Caco-2 (cell line): ENCODE data around the gene CD59. TPM values are rescaled to one million over a fixed set of nuclear protein-coding genes. Genes with fewer than 3 reads are reported as not detected.

Source experiments
- BruUV-seq: library from RNA; stranded (reverse); fragments of 400-500 nt; replicated peaks from 2 replicates; lab custom pipeline; 2021; lab: Mats Ljungman, UMichigan
- CTCF ChIA-PET: fragments of 300-600 bp; sonication (Branson Sonifier 250); formaldehyde crosslinking; loops from one replicate; lab custom pipeline; 2022; ENCODE audit warnings: antibody characterized with exemption; lab: Charles Lee
- POLR2A ChIA-PET: fragments of 300-600 bp; sonication (Branson Sonifier 250); formaldehyde crosslinking; loops from one replicate; lab custom pipeline; 2022; ENCODE audit warnings: antibody characterized with exemption; lab: Charles Lee
- DNase-seq, 2 experiments: peaks; one replicate each; pipeline versions ENCODE4 v3.0.0 to v3.0.0-alpha.2; 2020 to 2022
- H3K27me3 ChIP-seq: replicated peaks from 2 replicates; pipeline ENCODE4 v1.6.0; 2011; ENCODE audit warnings: low read length; ENCODE audit not compliant: control insufficient read depth, insufficient read depth
- H3K36me3 ChIP-seq: 2 replicates; pipeline ENCODE4 v1.5.1; 2011; ENCODE audit warnings: low read length; ENCODE audit not compliant: control insufficient read depth, insufficient read depth
- H3K4me1 ChIP-seq: fragments of 250-450 bp; sonication (Bioruptor Pico); 2 replicates; pipeline ENCODE4 v1.5.1; 2020; ENCODE audit warnings: mild to moderate bottlenecking
- H3K4me3 ChIP-seq: 2 replicates; pipeline ENCODE4 v1.5.1; 2011; ENCODE audit warnings: low read depth, mild to moderate bottlenecking, control low read depth, low read length
- H3K9me3 ChIP-seq: fragments of 250-450 bp; sonication (Bioruptor Pico); 2 replicates; pipeline ENCODE4 v1.5.1; 2020; ENCODE audit warnings: mild to moderate bottlenecking, moderate library complexity
- H3K27ac Mint-ChIP-seq: one replicate; pipeline ENCODE4 v1.8.0; 2022; ENCODE audit warnings: mixed read lengths; ENCODE audit not compliant: unreplicated experiment
- H3K27me3 Mint-ChIP-seq: one replicate; pipeline ENCODE4 v1.8.0; 2022; ENCODE audit warnings: mixed read lengths; ENCODE audit not compliant: insufficient read depth, unreplicated experiment
- H3K36me3 Mint-ChIP-seq: one replicate; pipeline ENCODE4 v1.8.0; 2022; ENCODE audit warnings: mild to moderate bottlenecking, mixed read lengths; ENCODE audit not compliant: insufficient read depth, unreplicated experiment
- H3K4me1 Mint-ChIP-seq: one replicate; pipeline ENCODE4 v1.8.0; 2022; ENCODE audit warnings: low read depth, mixed read lengths; ENCODE audit not compliant: unreplicated experiment
- H3K4me3 Mint-ChIP-seq: one replicate; pipeline ENCODE4 v1.8.0; 2022; ENCODE audit warnings: mild to moderate bottlenecking, moderate library complexity, mixed read lengths; ENCODE audit not compliant: unreplicated experiment
- H3K9me3 Mint-ChIP-seq: one replicate; pipeline ENCODE4 v1.8.0; 2022; ENCODE audit warnings: mixed read lengths; ENCODE audit not compliant: unreplicated experiment
- intact Hi-C: fragments of 100-400 bp; cut with micrococcal nuclease; formaldehyde crosslinking; loops from one replicate; pipeline ENCODE4 v1.10.0; 2022; ENCODE audit not compliant: unreplicated experiment
- total RNA-seq: library from RNA; stranded (reverse); gene quantifications from 2 replicates; pipeline ENCODE4 v1.2.3, GENCODE V29; 2022
- TF ChIP-seq, protein P1 (sequence below), 2 experiments: fragments of 200-600 bp in 1 of 2; IDR thresholded peaks; 1 replicate in 1 of 2; 2 replicates in 1 of 2; pipeline versions ENCODE4 v1.5.1 to v1.8.0; 2011 to 2022; ENCODE audit warnings: antibody characterized with exemption in 1 of 2, control low read depth in 1 of 2, inconsistent platforms in 1 of 2, low read depth in 1 of 2, low read length in 1 of 2, mild to moderate bottlenecking in 1 of 2, moderate library complexity in 1 of 2; ENCODE audit not compliant: insufficient read depth in 1 of 2, severe bottlenecking in 1 of 2, unreplicated experiment in 1 of 2

Gene CD59
- total RNA-seq, 1 experiment from 2014 or later, result 149 TPM

DNA sequence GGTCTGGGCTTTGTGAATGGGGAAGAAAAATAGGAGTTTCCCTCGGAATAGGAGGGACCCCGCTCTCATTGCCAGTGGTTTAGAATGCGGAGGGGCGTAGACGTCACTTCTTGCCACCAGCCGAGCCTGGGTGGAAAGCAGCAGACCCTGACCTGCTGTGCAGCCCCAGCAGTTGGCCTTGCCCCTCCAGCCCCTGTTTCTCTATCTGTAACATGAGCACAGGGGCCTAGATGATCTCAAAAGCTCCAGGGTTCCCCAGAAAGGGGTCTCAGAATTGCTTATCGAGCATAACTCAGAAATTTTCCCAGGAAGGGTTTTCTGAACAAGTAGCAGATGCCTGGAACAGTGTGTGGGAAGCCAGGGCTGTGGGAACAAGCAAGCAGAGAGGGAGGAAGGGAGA lies 79.5 kb downstream of the CD59 start:
- no peaks in the 10 kb centered on the region for H3K4me1 ChIP-seq
- Mint-ChIP-seq H3K27me3 (peaks cover 7% of the 10 kb centered on the region), H3K4me3 (no peak overlapping the region), H3K27ac (no peak overlapping the region), H3K36me3 (no peaks in the 10 kb centered on the region), H3K4me1 (no peaks in the 10 kb centered on the region), H3K9me3 (no peaks in the 10 kb centered on the region)
- BruUV-seq, result no TSS peak
- H3K27me3 ChIP-seq, result no peaks in the 10 kb centered on the region
- no peaks in the 10 kb centered on the region for H3K9me3 ChIP-seq
- TF ChIP-seq, protein P1, sequence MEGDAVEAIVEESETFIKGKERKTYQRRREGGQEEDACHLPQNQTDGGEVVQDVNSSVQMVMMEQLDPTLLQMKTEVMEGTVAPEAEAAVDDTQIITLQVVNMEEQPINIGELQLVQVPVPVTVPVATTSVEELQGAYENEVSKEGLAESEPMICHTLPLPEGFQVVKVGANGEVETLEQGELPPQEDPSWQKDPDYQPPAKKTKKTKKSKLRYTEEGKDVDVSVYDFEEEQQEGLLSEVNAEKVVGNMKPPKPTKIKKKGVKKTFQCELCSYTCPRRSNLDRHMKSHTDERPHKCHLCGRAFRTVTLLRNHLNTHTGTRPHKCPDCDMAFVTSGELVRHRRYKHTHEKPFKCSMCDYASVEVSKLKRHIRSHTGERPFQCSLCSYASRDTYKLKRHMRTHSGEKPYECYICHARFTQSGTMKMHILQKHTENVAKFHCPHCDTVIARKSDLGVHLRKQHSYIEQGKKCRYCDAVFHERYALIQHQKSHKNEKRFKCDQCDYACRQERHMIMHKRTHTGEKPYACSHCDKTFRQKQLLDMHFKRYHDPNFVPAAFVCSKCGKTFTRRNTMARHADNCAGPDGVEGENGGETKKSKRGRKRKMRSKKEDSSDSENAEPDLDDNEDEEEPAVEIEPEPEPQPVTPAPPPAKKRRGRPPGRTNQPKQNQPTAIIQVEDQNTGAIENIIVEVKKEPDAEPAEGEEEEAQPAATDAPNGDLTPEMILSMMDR (IDR thresholded peaks at IDR 0.05; ENCODE audit: insufficient read depth in 1 of 2, low read depth in 1 of 2, low read length in 1 of 2, severe bottlenecking in 1 of 2, unreplicated experiment in 1 of 2), result no peak
- CTCF ChIA-PET, result no interaction called here
- no peaks in the 10 kb centered on the region for H3K36me3 ChIP-seq
- POLR2A ChIA-PET, result no interaction called here
- no peak overlapping the region for H3K4me3 ChIP-seq
- DNase-seq, result no peak
- intact Hi-C loops, result no loop called here

DNA sequence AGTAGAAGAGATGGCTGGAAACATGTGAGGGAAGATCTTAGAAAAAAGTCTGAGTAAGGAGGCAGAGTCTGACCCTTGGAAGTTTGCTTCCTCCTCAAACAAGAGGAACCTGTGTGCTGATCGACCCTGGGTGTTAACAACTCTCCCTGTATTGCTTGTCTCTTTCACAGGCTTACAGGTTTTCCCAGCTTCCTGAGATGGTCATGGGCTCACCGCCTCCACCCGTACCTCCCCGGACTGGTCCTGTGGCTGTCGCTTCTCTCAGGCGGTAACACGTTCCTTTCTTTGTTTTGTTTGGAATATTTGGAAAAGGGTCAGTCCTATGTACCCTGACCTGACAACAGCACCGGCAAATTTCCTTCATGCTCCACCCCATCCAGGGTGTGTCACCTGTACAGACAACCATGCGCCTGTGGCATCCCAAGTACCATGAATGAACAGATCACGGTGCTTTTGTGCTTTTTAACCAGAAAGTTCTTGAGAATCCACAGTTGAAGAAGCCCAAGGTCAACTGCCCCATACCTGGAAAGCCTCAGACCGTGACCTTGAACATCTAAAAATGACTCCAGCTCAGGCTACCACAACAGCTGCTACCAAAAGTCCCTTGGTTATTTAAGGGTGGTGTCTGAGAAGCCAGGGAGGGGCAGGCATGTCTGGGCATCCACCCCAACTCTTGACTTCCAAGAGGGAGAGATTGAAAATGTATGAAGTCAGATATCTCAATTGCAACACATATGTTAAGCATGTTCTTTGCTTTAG lies 80.2 kb downstream of the CD59 start:
- Mint-ChIP-seq H3K27ac (no peak overlapping the region), H3K9me3 (no peaks in the 10 kb centered on the region), H3K4me1 (no peaks in the 10 kb centered on the region), H3K27me3 (peaks cover 8% of the 10 kb centered on the region), H3K4me3 (no peak overlapping the region), H3K36me3 (no peaks in the 10 kb centered on the region)
- no TSS peak for BruUV-seq
- no peak overlapping the region for H3K4me3 ChIP-seq
- intact Hi-C loops, result no loop called here
- no peak for DNase-seq
- ChIA-PET POLR2A (no interaction called here), CTCF (no interaction called here)
- TF ChIP-seq, protein P1 (IDR thresholded peaks at IDR 0.05; ENCODE audit: insufficient read depth in 1 of 2, low read depth in 1 of 2, low read length in 1 of 2, severe bottlenecking in 1 of 2, unreplicated experiment in 1 of 2), result no peak
- no peaks in the 10 kb centered on the region for H3K27me3 ChIP-seq
- no peaks in the 10 kb centered on the region for H3K4me1 ChIP-seq
- H3K9me3 ChIP-seq, result no peaks in the 10 kb centered on the region
- no peaks in the 10 kb centered on the region for H3K36me3 ChIP-seq

DNA sequence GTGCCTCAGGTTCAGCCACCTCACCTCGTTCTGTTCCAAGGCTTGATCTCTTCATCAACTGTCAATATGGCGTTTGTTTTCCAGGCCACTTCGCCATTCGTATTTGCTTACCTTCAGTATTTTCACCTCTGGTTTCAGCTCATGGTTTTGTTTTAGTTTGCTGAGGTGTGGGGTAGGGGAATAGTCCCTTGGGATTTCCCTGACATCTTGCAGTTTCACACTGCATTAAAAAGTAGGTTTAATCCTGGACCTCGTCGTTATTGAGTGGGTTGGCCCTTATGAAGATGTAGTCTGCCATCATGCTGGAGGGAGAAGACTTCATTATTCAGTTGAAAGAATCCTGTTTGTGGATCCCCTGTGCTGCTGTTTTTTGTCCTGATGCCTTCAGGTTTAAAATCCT lies 81.6 kb downstream of the CD59 start:
- intact Hi-C loops, result no loop called here
- no peaks in the 10 kb centered on the region for H3K9me3 ChIP-seq
- H3K4me3 ChIP-seq, result no peak overlapping the region
- Mint-ChIP-seq H3K27me3 (peaks cover 14% of the 10 kb centered on the region), H3K4me3 (no peak overlapping the region), H3K27ac (no peak overlapping the region), H3K9me3 (no peaks in the 10 kb centered on the region), H3K36me3 (no peaks in the 10 kb centered on the region), H3K4me1 (no peaks in the 10 kb centered on the region)
- no peaks in the 10 kb centered on the region for H3K4me1 ChIP-seq
- no peaks in the 10 kb centered on the region for H3K27me3 ChIP-seq
- ChIA-PET POLR2A (no interaction called here), CTCF (no interaction called here)
- TF ChIP-seq, protein P1 (IDR thresholded peaks at IDR 0.05; ENCODE audit: insufficient read depth in 1 of 2, low read depth in 1 of 2, low read length in 1 of 2, severe bottlenecking in 1 of 2, unreplicated experiment in 1 of 2), result no peak
- BruUV-seq, result no TSS peak
- no peak for DNase-seq
- no peaks in the 10 kb centered on the region for H3K36me3 ChIP-seq

Other genes with a start within 250 kb of the CD59 start
- not detected in 2 replicates for gene C11orf91, start 35.6 kb downstream of the CD59 start, total RNA-seq
- 27.4 and 29.6 TPM in 2 replicates for gene FBXO3, start 38.1 kb upstream of the CD59 start, total RNA-seq
- gene LMO2, start 155.7 kb upstream of the CD59 start, total RNA-seq, result 0.29 TPM in 1 of 2 replicates, not detected in the other